ENCODE measurements around the gene ALKBH5. TPM values are rescaled to one million over a fixed set of nuclear protein-coding genes. Genes with fewer than 3 reads are reported as not detected.

Gene ALKBH5
- polyA plus RNA-seq, 3 donors, result 50.4 to 79.1 (median 78.9) TPM

DNA sequence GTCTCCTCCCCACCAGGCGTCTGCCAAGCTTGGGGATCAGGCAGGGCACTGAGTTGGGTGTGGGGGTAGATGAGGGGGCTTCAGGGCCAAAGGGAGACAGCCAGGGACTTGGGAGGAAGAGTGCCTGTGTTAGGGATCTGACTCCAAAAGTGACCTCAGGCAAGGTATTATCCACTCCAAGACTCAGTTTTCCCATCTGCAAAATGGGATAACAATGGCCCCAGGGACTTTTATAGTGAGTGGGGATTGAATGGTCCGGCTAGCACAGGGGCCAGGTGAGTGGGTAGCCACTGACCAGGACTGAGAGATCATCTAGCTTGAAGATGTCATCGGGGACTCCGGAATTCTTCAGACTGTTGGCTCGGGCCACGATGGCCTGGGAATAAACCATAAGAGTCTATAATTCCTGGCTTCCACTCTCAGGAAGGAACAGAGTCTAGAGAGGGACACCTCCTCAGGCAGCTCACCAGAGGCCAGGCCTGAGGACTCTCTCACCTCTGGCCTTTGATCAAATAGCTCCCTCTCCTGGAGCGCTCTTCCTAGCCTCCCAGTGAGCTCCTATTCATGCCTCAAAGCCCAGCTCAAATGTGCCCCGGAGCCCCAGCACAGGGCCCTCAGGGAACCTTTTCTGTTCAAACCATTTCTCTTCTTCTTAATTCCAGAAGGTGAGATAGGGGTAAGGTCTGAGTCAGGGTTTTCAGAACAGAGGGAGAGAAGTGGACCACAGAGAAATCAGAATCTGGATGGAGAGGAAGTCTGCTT lies 71.4 kb downstream of the ALKBH5 start:
- no peak for DNase-seq
- peaks cover 39% of the 10 kb centered on the region for H3K79me2 ChIP-seq (ENCODE audit: insufficient read depth, low read length)
- H3K27me3 ChIP-seq (ENCODE audit: control insufficient read depth in 2 of 2, insufficient read depth in 2 of 2, low read length in 2 of 2), result no peaks in the 10 kb centered on the region
- H3K4me1 Mint-ChIP-seq, result peaks cover 21% of the 10 kb centered on the region
- TF ChIP-seq, protein P1, sequence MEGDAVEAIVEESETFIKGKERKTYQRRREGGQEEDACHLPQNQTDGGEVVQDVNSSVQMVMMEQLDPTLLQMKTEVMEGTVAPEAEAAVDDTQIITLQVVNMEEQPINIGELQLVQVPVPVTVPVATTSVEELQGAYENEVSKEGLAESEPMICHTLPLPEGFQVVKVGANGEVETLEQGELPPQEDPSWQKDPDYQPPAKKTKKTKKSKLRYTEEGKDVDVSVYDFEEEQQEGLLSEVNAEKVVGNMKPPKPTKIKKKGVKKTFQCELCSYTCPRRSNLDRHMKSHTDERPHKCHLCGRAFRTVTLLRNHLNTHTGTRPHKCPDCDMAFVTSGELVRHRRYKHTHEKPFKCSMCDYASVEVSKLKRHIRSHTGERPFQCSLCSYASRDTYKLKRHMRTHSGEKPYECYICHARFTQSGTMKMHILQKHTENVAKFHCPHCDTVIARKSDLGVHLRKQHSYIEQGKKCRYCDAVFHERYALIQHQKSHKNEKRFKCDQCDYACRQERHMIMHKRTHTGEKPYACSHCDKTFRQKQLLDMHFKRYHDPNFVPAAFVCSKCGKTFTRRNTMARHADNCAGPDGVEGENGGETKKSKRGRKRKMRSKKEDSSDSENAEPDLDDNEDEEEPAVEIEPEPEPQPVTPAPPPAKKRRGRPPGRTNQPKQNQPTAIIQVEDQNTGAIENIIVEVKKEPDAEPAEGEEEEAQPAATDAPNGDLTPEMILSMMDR (IDR thresholded peaks at IDR 0.05), result no peak
- H3K4me1 ChIP-seq (ENCODE audit: control insufficient read depth in 1 of 2, insufficient read depth in 2 of 2, low read length in 2 of 2), result peaks cover 22 to 28% of the 10 kb centered on the region in 2 donors
- H3K4me3 ChIP-seq (replicated peaks in 1 of 3; ENCODE audit: low read depth in 2 of 3, low read length in 3 of 3), result no peak overlapping the region
- peaks cover 66 to 68% of the 10 kb centered on the region in 2 donors for H3K36me3 ChIP-seq (replicated peaks in 1 of 2; ENCODE audit: control insufficient read depth in 1 of 2, insufficient read depth in 2 of 2, low read length in 2 of 2)
- peaks cover 63 to 71% of the 10 kb centered on the region in 2 donors for H3K36me3 Mint-ChIP-seq
- no peaks in the 10 kb centered on the region for H3K9me3 Mint-ChIP-seq
- peak overlapping the region in 2 of 7 donors; percentile 42 to 85 for H3K27ac Mint-ChIP-seq
- H3K27ac ChIP-seq (ENCODE audit: low read depth in 1 of 2, low read length in 2 of 2), result peak overlapping the region in 1 of 2 donors; percentile 20
- H3K9me3 ChIP-seq (replicated peaks in 1 of 2; ENCODE audit: control insufficient read depth in 1 of 2, insufficient read depth in 1 of 2, low read length in 2 of 2), result no peaks in the 10 kb centered on the region
- no peak overlapping the region for H3K9ac ChIP-seq (ENCODE audit: insufficient read depth, low read length, poor library complexity, severe bottlenecking)
- peaks cover 81% of the 10 kb centered on the region for H4K20me1 ChIP-seq (ENCODE audit: insufficient read depth, low read length)
- H3K4me2 ChIP-seq (replicated peaks; ENCODE audit: extremely low read depth, low read length, poor library complexity, severe bottlenecking), result no peak overlapping the region
- H3K4me3 Mint-ChIP-seq, result no peak overlapping the region
- peaks cover 0 to 3% (median 0%) of the 10 kb centered on the region in 3 donors for H3K27me3 Mint-ChIP-seq (ENCODE audit: low read depth in 3 of 3)
- WGBS (ENCODE audit: insufficient coverage), result 98% methylated on average over 6 of the region's 8 CpGs
- intact Hi-C loops (cut with micrococcal nuclease), result loop anchor here in 1 of 2 donors (5.0 kb wide), 1 partner anchor 42 kb away; no protein-coding TSS in a partner anchor
- H2AFZ ChIP-seq (ENCODE audit: insufficient read depth, low read depth, low read length, poor library complexity, severe bottlenecking), result no peak overlapping the region

DNA sequence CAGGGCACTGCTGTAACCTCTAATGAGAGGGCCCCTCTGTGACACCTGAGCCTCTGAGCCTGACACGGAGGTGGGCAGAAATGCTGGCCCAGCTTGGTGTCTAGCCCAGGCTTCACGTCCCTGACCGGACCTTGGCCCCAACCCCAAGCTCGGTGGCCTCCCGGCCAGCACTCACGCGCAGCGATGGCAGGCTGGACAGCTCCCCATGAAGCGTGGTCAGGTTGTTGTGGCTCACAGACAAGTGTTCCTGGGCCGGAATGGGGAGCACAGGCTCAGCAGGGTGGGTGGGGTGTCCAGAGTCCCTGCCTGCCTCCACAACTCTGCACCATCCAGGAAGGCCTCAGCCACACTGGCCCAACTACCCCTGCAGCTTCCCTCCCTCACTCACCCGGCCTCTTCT lies 72.7 kb downstream of the ALKBH5 start:
- Mint-ChIP-seq H3K27ac (peak overlapping the region in 4 of 7 donors; percentile 46 to 100 (median 92)), H3K4me1 (peaks cover 27% of the 10 kb centered on the region), H3K9me3 (no peaks in the 10 kb centered on the region), H3K27me3 (ENCODE audit: low read depth in 3 of 3) (peaks cover 0 to 3% (median 0%) of the 10 kb centered on the region in 3 donors), H3K4me3 (no peak overlapping the region), H3K36me3 (peaks cover 50 to 58% of the 10 kb centered on the region in 2 donors)
- H3K79me2 ChIP-seq (ENCODE audit: insufficient read depth, low read length), result peaks cover 41% of the 10 kb centered on the region
- H3K4me2 ChIP-seq (replicated peaks; ENCODE audit: extremely low read depth, low read length, poor library complexity, severe bottlenecking), result peak overlapping the region; percentile 92
- H3K9ac ChIP-seq (ENCODE audit: insufficient read depth, low read length, poor library complexity, severe bottlenecking), result no peak overlapping the region
- H3K4me1 ChIP-seq (ENCODE audit: control insufficient read depth in 1 of 2, insufficient read depth in 2 of 2, low read length in 2 of 2), result peaks cover 31 to 41% of the 10 kb centered on the region in 2 donors
- H3K27ac ChIP-seq (ENCODE audit: low read depth in 1 of 2, low read length in 2 of 2), result peak overlapping the region in 1 of 2 donors; percentile 95
- WGBS (ENCODE audit: insufficient coverage), result 95% methylated on average over 9 of the region's 11 CpGs
- no peak overlapping the region for H3K4me3 ChIP-seq (replicated peaks in 1 of 3; ENCODE audit: low read depth in 2 of 3, low read length in 3 of 3)
- peaks cover 69% of the 10 kb centered on the region for H4K20me1 ChIP-seq (ENCODE audit: insufficient read depth, low read length)
- H3K36me3 ChIP-seq (replicated peaks in 1 of 2; ENCODE audit: control insufficient read depth in 1 of 2, insufficient read depth in 2 of 2, low read length in 2 of 2), result peaks cover 53 to 55% of the 10 kb centered on the region in 2 donors
- H3K9me3 ChIP-seq (replicated peaks in 1 of 2; ENCODE audit: control insufficient read depth in 1 of 2, insufficient read depth in 1 of 2, low read length in 2 of 2), result no peaks in the 10 kb centered on the region
- H2AFZ ChIP-seq (ENCODE audit: insufficient read depth, low read depth, low read length, poor library complexity, severe bottlenecking), result no peak overlapping the region
- H3K27me3 ChIP-seq (ENCODE audit: control insufficient read depth in 2 of 2, insufficient read depth in 2 of 2, low read length in 2 of 2), result no peaks in the 10 kb centered on the region
- TF ChIP-seq, protein P1 (IDR thresholded peaks at IDR 0.05), result no peak
- DNase-seq, result no peak
- intact Hi-C loops (cut with micrococcal nuclease), result loop anchor here in 1 of 2 donors (5.0 kb wide), 1 partner anchor 41 kb away; no protein-coding TSS in a partner anchor

Measured in CD14-positive monocyte (primary cell).